Activated CD4-positive, alpha-beta T cell treated with anti-CD3 and anti-CD28 coated beads, Interleukin-2, Interleukin-4, amounts not matched to agents 100 ng/mL and 50 ng/mL, durations not matched to agents 16 hours and 8 hours (primary cell): ENCODE results near the gene TUBGCP2.

Experiments
- DNase-seq: peaks from one replicate; pipeline ENCODE4 v3.0.0-alpha.2; 2020; ENCODE audit warnings: low spot score

TUBGCP2 gene

DNA sequence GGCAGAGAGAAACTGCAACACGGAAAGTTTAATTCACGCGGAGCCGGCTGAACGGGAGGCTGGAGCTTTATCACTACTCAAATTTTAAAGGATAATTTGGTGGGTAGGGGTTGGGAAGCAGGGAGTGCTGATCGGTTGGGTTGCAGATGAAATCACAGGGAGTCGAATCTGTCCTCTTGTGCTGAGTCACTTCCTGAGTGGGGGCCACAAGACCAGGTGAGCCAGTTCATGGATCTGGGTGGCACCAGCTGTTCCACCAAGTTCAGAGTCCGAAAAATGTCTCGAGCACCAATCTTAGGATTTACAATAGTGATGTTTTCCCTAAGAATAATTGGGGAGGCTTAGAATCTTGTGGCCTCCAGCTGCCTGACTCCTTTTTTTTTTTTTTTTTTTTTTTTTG lies 34.9 kb upstream of the TUBGCP2 start:
- no peak for DNase-seq

GRCh38 chr10:133342942-133343341 lies 34.3 kb upstream of the TUBGCP2 start:
- no peak for DNase-seq

DNA sequence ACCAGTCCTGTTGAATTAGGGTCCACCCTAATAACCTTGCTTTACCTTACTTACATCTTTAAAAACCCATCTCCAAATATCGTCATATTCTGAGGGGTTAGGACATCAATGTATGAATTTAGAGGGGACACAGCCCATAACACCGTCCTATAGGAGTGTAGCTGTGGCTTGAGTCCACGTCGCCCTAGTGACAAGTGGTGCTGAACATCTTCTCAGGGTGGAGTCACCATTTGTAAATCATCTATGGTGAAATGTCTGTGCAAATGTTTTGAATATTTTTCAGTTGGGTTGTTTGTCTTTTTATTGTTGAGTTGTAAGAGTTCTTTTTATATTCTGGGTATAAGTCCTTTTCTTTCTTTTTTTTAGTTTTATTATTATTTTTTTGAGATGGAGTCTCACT lies 33.3 kb upstream of the TUBGCP2 start:
- DNase-seq, result no peak

- DNase-seq, result no peak
These were observed 31.2 kb upstream of the TUBGCP2 start for GRCh38 chr10:133339708-133340380.

DNA sequence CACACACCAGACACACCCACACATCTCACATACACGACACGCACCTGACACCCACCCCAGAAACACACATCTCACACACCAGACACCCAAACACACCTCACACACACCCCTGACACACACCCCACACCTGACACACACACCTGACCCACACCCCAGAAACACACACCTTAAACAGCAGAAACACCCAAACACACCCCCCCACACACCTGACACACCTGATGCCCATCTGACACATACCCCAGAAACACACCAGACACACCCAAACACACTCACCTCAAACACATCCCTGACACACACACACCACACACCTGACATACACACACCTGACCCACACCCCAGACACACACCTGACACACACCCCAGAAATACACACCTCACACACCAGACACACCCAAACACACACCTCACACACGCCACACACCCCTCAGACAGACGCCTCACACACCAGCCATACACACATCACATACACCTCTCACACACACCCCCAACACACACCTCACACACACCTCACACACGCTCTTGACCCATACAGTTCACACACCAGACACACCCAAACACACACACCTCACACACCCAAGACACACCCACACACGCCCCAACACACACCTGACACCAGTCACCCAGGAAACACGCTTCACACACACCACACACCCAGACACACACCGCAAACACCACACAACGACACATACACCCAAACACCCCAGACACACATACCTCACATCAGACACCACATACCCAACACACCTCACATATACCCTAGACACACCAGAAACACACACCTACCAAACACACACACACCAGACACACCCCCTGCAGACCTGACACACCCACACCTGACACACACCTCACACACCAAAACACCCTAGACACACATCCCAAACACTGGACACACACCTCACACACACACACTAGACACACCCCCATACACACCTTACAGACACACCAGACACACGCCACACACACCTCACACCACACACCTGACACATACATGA lies 29.7 kb upstream of the TUBGCP2 start:
- DNase-seq, result no peak

GRCh38 chr10:133337370-133337725 lies 28.7 kb upstream of the TUBGCP2 start:
- no peak for DNase-seq

DNA sequence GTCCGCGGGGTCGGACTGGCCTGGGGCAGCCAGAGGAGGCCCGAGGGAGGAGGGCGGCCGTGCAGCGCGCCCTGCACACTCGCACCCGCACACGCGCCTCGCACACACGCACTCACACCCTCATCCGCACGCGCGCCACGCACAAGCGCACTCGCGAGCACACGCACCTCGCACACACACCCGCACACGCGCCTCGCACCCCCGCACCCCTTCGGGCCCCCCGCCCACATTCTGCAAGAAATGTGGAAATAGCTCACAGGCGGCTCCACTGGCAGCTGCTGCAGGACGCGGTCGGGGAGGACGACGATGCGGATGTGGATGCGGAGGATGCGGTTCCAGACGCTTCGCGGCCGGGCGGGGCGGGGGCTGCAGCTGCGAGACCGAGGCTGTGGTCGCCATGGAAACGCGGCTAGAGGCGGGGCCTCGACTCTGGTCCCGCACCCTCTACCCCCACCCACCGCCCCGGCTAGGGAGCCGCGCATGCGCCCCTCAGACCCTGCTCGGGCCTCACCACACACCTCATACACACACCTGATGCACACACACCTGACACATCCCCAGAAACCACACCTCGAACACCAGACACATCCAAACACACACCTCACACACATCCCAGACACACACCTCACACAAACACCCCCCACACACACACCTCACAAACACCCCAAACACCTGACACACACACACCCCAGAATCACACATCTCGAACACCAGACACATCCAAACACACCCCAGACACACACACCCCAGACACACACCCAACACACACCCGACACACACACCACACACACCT lies 28.1 kb upstream of the TUBGCP2 start, which contains the start of gene CALY:
TSS of gene CALY (minus strand) at position 320 of the 793 bp plus-strand sequence. CDS start 7,907 bp downstream, outside the sequence.
- DNase-seq, result peak; percentile 33

DNA sequence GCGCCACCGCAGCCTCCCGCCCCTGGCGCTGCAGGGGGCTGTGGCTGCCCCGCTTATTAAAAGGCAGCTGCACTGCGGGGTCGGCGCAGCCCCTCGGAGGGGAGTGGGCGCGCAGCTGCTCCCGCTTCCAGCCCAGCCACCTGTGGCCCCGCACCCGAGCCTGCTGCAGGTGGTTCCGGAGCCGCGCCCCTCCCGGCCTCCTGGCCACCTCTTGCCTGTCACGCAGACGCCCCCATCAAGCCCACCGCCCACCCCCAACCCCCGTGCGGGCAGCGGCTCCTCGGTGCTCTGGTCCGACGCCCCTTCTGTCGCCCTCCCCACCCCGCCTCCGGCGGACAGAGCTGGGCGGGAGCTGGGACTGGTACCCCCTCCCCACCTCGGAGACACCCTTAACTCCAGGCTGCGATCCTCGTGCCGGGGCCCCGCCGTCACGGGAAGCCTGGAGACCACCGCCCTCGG lies 27.5 kb upstream of the TUBGCP2 start:
- no peak for DNase-seq

DNA sequence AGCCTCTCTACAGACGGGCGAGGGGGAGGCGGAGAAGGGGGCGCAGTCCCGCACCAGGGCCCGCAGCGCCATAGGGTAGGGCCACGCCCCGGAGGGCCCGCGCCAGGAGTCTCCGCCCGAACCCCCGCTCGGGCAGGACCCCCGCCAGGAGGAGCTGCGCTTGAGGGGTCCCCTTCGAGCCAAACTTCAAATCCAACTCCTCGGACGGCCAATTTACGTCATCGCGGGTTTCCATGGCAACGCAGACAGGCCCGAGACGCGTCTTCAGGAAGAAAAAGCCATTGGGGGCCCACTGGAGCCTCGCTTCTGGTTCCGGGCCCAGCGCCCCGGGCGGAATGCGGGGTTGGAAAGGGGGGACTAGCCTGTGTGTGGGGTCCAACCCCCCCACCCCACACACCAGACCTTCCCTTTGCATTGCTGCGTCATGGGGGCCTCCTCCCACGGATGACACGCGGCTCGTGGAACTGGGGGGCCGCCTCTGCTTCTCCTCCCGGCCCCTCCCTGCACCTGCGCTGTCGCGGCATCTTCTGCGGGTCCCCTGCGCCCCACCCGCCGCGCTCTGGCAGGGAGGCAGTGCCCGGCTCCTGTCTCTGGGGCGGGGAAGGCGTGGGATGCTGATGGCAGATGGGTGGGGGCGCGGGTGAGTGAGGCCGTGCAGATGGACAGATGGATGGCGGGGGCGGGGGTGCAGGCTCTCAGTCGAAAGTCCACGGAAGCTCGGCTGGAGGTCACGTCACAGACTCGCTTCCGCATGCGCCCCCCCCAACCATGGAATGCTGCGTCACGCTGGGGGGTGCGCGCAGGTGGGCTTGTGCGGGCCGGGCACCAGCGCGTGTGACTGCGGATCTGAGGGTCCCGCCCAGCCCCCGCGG lies 26.8 kb upstream of the TUBGCP2 start:
- DNase-seq, result no peak

GRCh38 chr10:133334503-133335245 lies 26.0 kb upstream of the TUBGCP2 start:
- DNase-seq, result no peak

GRCh38 chr10:133332936-133333699 lies 24.4 kb upstream of the TUBGCP2 start:
- no peak for DNase-seq

- peak; percentile 86 for DNase-seq
These were observed 21.0 kb upstream of the TUBGCP2 start for GRCh38 chr10:133329491-133330202.

- no peak for DNase-seq
These were observed 20.0 kb upstream of the TUBGCP2 start for GRCh38 chr10:133328358-133329343.

- DNase-seq, result no peak
These were observed 19.1 kb upstream of the TUBGCP2 start for GRCh38 chr10:133327651-133328357.

- no peak for DNase-seq
These were observed 18.3 kb upstream of the TUBGCP2 start for GRCh38 chr10:133326745-133327650.

GRCh38 chr10:133326223-133326551 lies 17.5 kb upstream of the TUBGCP2 start:
- DNase-seq, result no peak
